ENCODE data around the gene VPS33B. TPM values are rescaled to one million over a fixed set of nuclear protein-coding genes. Genes with fewer than 3 reads are reported as not detected.

VPS33B gene
- total and polyA plus RNA-seq, 5 donors, result 3.8 to 7.6 (median 6.5) TPM

- Histone ChIP-seq H3K27me3 (ENCODE audit: control insufficient read depth, insufficient read depth) (no peaks in the 10 kb centered on the region), H3K27ac (ENCODE audit: low read length) (no peak overlapping the region), H3K9me3 (ENCODE audit: control insufficient read depth, low read length) (no peaks in the 10 kb centered on the region), H3K4me3 (ENCODE audit: low read length) (no peak overlapping the region), H3K4me1 (ENCODE audit: control insufficient read depth, insufficient read depth, low read length) (no peaks in the 10 kb centered on the region)
- WGBS, result 98% methylated on average over 6 of the region's 6 CpGs
- no peak for DNase-seq
- intact Hi-C loops (cut with DNase I), result loop anchor here in 2 of 4 donors (10.0 kb wide), 1 partner anchor 314 kb away; no protein-coding TSS in a partner anchor
- ATAC-seq, result no peak
Observed at GRCh38 chr15:90950676-90951075, 71.7 kb downstream of the VPS33B start.

GRCh38 chr15:90949979-90950675 is 72.3 kb downstream of the VPS33B start:
- Histone ChIP-seq H3K27me3 (ENCODE audit: control insufficient read depth, insufficient read depth) (no peaks in the 10 kb centered on the region), H3K4me3 (ENCODE audit: low read length) (no peak overlapping the region), H3K27ac (ENCODE audit: low read length) (no peak overlapping the region), H3K4me1 (ENCODE audit: control insufficient read depth, insufficient read depth, low read length) (no peaks in the 10 kb centered on the region), H3K9me3 (ENCODE audit: control insufficient read depth, low read length) (no peaks in the 10 kb centered on the region)
- DNase-seq, result no peak
- intact Hi-C loops (cut with DNase I), result loop anchor here in 2 of 4 donors (10.0 kb wide), 1 partner anchor 315 kb away; no protein-coding TSS in a partner anchor
- 92% methylated on average over 23 of the region's 23 CpGs for WGBS
- no peak for ATAC-seq

Other genes starting within 250 kb of the VPS33B start
- 10 to 100 TPM; 57.4 to 69.0 (median 60.8) TPM for gene FURIN, start 154.0 kb downstream of the VPS33B start, total RNA-seq
- 60.1 TPM for gene FURIN, start 154.0 kb downstream of the VPS33B start, polyA plus RNA-seq
- gene FES, start 138.1 kb downstream of the VPS33B start, total RNA-seq, result 10 to 100 TPM; 15.6 to 21.0 (median 18.0) TPM
- gene FES, start 138.1 kb downstream of the VPS33B start, polyA plus RNA-seq, result 17.6 TPM
- gene MAN2A2, start 119.3 kb downstream of the VPS33B start, total RNA-seq, result 100 to 1,000 TPM in 2 of 4 donors, 10 to 100 TPM in 2; 75.9 to 118 (median 93.4) TPM
- 41.6 TPM for gene MAN2A2, start 119.3 kb downstream of the VPS33B start, polyA plus RNA-seq
- gene HDDC3, start 90.0 kb downstream of the VPS33B start, total RNA-seq, result 10 to 100 TPM; 13.5 to 17.7 (median 17.0) TPM
- 22.2 TPM for gene HDDC3, start 90.0 kb downstream of the VPS33B start, polyA plus RNA-seq
- gene UNC45A, start 87.3 kb downstream of the VPS33B start, total RNA-seq, result 10 to 100 TPM; 26.2 to 32.8 (median 29.9) TPM
- gene UNC45A, start 87.3 kb downstream of the VPS33B start, polyA plus RNA-seq, result 24.0 TPM
- gene RCCD1, start 67.7 kb downstream of the VPS33B start, total RNA-seq, result 10 to 100 TPM in 3 of 4 donors, 1 to 10 TPM in 1; 8.7 to 14.8 (median 13.4) TPM
- 11.1 TPM for gene RCCD1, start 67.7 kb downstream of the VPS33B start, polyA plus RNA-seq
- gene PRC1, start 28.1 kb downstream of the VPS33B start, total RNA-seq, result 1 to 10 TPM; 5.1 to 8.7 (median 6.9) TPM
- 5.7 TPM for gene PRC1, start 28.1 kb downstream of the VPS33B start, polyA plus RNA-seq
- 1 to 10 TPM in 3 of 4 donors, under 1 TPM in 1; 0.69 to 1.7 (median 1.4) TPM for gene SV2B, start 77.7 kb upstream of the VPS33B start, total RNA-seq
- 0.34 TPM for gene SV2B, start 77.7 kb upstream of the VPS33B start, polyA plus RNA-seq

All from right cardiac atrium (tissue), 5 donors.